A549 (cell line): ENCODE results near the gene POU4F1. TPM values are rescaled to one million over a fixed set of nuclear protein-coding genes. Genes with fewer than 3 reads are reported as not detected.

Experiments used
- ATAC-seq, 2 experiments: fragments of 200-7000 bp in 1 of 2; fragments of >200 bp in 1 of 2; cut with Nextera tagmentation in 1 of 2; cut with Tn5 transposase in 1 of 2; 3 replicates each; pipeline versions ENCODE4 v1.8.0 to v1.9.1; 2018 to 2020; ENCODE audit warnings: mild to moderate bottlenecking in 1 of 2, moderate library complexity in 1 of 2
- CTCF ChIA-PET: fragments of 300-600 bp; sonication (Branson Sonifier 250); formaldehyde crosslinking; extraction: SDS; loops from one replicate; lab custom pipeline; 2021; ENCODE audit warnings: antibody characterized with exemption, inconsistent platforms; lab: Yijun Ruan, JAX
- POLR2A ChIA-PET: fragments of 350-600 bp; formaldehyde crosslinking; extraction: SDS; loops from one replicate; lab custom pipeline; 2021; ENCODE audit warnings: antibody characterized with exemption, inconsistent platforms; lab: Yijun Ruan, JAX
- DNase-seq, 2 experiments: peaks; one replicate each; pipeline versions ENCODE4 v3.0.0 to v3.0.0-alpha.2; 2011 to 2016; ENCODE audit warnings: low read depth in 1 of 2, low spot score in 1 of 2
- FAIRE-seq: peaks from 2 replicates; lab custom pipeline; 2011; peaks lifted over from hg19 to GRCh38; lab: Jason Lieb, UNC
- H3K27ac ChIP-seq, 2 experiments: fragments of >200 bp; sonication (Bioruptor Twin); formaldehyde crosslinking; 3 replicates each; pipeline ENCODE4 v1.5.1; 2016 to 2017
- H3K4me1 ChIP-seq: fragments of >200 bp; sonication (Bioruptor Twin); formaldehyde crosslinking; 3 replicates; pipeline ENCODE4 v1.6.1; 2016
- H3K4me2 ChIP-seq: fragments of >200 bp; sonication (Bioruptor Twin); formaldehyde crosslinking; 3 replicates; pipeline ENCODE4 v1.6.1; 2016
- H3K4me3 ChIP-seq: fragments of >200 bp; sonication (Bioruptor Twin); formaldehyde crosslinking; 3 replicates; pipeline ENCODE4 v1.5.1; 2016
- H3K9me3 ChIP-seq: fragments of >200 bp; sonication (Bioruptor Twin); formaldehyde crosslinking; 3 replicates; pipeline ENCODE4 v1.6.1; 2016
- BHLHE40 ChIP-seq: IDR thresholded peaks from 2 replicates; pipeline ENCODE4 v1.6.1; 2012; ENCODE audit warnings: low read depth, low read length, inconsistent platforms
- CHD2 ChIP-seq: fragments of 150-350 bp; IDR thresholded peaks from 2 replicates; pipeline ENCODE4 v1.6.1; 2014; ENCODE audit warnings: low read length; ENCODE audit not compliant: partially characterized antibody
- PBX3 ChIP-seq: IDR thresholded peaks from 2 replicates; pipeline ENCODE4 v1.6.1; 2012
- POLR2A ChIP-seq: IDR thresholded peaks from 2 replicates; pipeline ENCODE4 v1.6.1; 2012; ENCODE audit warnings: mild to moderate bottlenecking, low read length
- WGBS: methylation state at CpG from one replicate; pipeline ENCODE4 v1.1.6; 2017; ENCODE audit errors: missing lambda C conversion rate; 5-methylcytosine and 5-hydroxymethylcytosine counted together
- polyA plus RNA-seq, 4 experiments: library from polyadenylated mRNA; depleted of rRNA in 3 of 4; stranded (reverse); fragments of >200 nt; fragmentation: RNase III in 1 of 4; extraction: RNeasy Plus Mini Kit Qiagen cat#74134 plus additional on column Dnase treatment in 1 of 4; gene quantifications; 2 replicates in 3 of 4; 3 replicates in 1 of 4; pipeline ENCODE4 v1.2.3, GENCODE V29; 2011 to 2017

The POU4F1 gene
- polyA plus RNA-seq, 2 of the 4 experiments (the other 2 are of a cell fraction): 1.2 to 1.5 TPM

- H3K4me3 ChIP-seq: no peak overlapping the region
- TF ChIP-seq PBX3 (no peak), POLR2A (no peak), CHD2 (no peak), BHLHE40 (no peak)
- H3K27ac ChIP-seq: no peak overlapping the region
- CTCF ChIA-PET: no interaction called here
- ATAC-seq (no peak), DNase-seq (no peak), FAIRE-seq (no peak)
- no peak overlapping the region for H3K4me2 ChIP-seq
- no peaks in the 10 kb centered on the region for H3K4me1 ChIP-seq
- 0% methylated on average over 5 of the region's 5 CpGs for WGBS
- POLR2A ChIA-PET: no interaction called here
- H3K9me3 ChIP-seq: no peaks in the 10 kb centered on the region
These were observed 41.0 kb downstream of the POU4F1 start for GRCh38 chr13:78562237-78562889.

Other genes starting within 250 kb of the POU4F1 start
- gene OBI1, start 55.6 kb upstream of the POU4F1 start, polyA plus RNA-seq (2011; rRNA removed): 10.6 and 13.9 TPM in 2 replicates
- 8.6 to 9.1 TPM (median 8.7 TPM) in 3 replicates for gene OBI1, start 55.6 kb upstream of the POU4F1 start, polyA plus RNA-seq (2017; fragmentation: RNase III; extraction: RNeasy Plus Mini Kit Qiagen cat#74134 plus additional on column Dnase treatment)